ENCODE measurements around the gene CST3.
"Not testable (repeated sequence)": the region's sequence is repeated elsewhere in the genome, so short reads cannot be mapped to it uniquely, and the experiment has no call there.

The CST3 gene, protein sequence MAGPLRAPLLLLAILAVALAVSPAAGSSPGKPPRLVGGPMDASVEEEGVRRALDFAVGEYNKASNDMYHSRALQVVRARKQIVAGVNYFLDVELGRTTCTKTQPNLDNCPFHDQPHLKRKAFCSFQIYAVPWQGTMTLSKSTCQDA

DNA sequence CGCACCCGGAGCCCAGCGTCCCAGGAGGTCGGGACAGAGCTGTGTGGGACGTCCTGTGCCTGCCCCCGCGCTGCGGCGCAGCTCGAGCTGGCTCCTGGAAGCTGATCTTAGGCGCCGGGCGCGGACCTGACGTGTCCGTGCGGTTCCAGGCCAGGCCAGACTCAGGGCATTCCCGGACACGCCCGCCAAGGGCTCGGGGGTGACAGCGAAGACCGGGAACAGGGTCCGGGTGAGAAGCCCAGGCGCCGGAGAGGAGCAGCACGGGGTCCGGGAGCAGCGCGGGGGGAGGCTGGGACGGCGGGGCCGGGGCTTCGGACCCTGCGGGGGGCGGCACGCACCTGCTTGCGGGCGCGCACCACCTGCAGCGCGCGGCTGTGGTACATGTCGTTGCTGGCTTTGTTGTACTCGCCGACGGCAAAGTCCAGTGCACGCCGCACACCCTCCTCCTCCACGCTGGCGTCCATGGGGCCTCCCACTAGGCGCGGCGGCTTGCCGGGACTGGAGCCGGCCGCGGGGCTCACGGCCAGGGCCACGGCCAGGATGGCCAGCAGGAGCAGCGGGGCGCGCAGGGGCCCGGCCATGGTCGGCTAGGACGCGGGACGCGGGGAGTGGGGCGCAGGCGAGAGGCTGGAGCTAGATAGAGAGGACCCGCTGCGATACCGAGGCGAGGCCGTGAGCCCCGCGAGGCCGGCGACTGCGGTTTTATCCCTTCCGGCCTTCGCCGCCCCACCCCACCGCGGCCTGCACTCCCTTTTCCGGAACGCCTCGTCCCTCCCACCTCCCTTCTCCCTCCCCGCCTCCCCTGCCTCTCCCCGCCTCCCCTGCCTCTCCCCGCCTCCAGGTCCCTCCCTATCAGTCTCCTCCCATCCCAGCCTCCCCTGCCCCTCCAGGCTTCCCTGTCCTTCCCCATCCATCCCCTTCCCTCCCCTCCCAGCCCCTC lies at the start of gene CST3:
Gene CST3, minus strand, starts transcription at position 674 of the 940 bp plus-strand sequence. Its CDS starts 93 bp downstream, at position 581.
- Histone ChIP-seq H3K9ac (ENCODE audit: low read length) (peak within 1 kb of the TSS; percentile 90), H3K4me3 (ENCODE audit: low read length) (peak within 1 kb of the TSS; percentile 45), H3K9me3 (ENCODE audit: control insufficient read depth, low read length) (no peaks in the 10 kb centered on the region), H3K27me3 (ENCODE audit: control insufficient read depth, insufficient read depth, low read length) (no peaks in the 10 kb centered on the region), H3K36me3 (ENCODE audit: control insufficient read depth, insufficient read depth, low read length) (peaks cover 17% of the 10 kb centered on the region), H3K4me1 (ENCODE audit: control insufficient read depth, insufficient read depth, low read length) (peaks cover 34% of the 10 kb centered on the region)

DNA sequence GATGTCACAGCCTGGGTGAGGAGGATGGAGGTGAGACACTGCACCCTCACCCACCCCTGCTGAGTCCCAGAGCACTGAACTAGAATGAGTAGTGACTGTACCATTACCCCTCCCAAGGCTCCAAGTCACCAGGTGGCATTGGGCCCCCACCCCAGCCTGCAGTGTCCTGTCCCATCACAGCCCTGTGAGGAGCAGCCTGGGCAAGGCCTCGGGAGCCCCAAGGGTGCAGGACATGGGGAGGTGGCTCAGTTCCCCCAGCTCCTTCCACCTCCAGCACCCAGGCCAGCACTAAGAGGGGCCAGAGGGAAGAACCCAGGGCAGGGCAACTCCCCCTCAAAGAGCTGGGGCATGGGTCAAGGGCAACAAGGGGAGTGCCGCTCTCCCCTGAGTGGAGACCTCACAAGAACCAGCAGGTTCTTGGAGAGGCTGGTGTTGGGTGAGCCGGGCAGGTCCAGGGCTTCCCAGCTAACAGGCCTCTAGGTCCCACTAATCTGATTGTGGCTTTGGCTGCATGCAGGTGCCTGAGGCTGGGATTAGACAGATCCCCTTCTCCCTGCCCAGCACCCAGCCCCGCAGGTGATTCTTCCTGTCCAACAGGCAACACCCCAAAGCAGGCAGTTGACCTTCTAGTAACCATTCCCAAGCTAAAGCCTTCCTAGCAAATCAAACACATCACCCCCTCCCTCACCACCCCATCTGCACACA lies 48.4 kb upstream of the CST3 start:
- Histone ChIP-seq H3K36me3 (ENCODE audit: control insufficient read depth, insufficient read depth, low read length) (no peaks in the 10 kb centered on the region), H3K27me3 (ENCODE audit: control insufficient read depth, insufficient read depth, low read length) (no peaks in the 10 kb centered on the region), H3K4me3 (ENCODE audit: low read length) (no peak overlapping the region), H3K4me1 (ENCODE audit: control insufficient read depth, insufficient read depth, low read length) (no peaks in the 10 kb centered on the region), H3K9me3 (ENCODE audit: control insufficient read depth, low read length) (no peaks in the 10 kb centered on the region), H3K9ac (ENCODE audit: low read length) (no peak overlapping the region)

DNA sequence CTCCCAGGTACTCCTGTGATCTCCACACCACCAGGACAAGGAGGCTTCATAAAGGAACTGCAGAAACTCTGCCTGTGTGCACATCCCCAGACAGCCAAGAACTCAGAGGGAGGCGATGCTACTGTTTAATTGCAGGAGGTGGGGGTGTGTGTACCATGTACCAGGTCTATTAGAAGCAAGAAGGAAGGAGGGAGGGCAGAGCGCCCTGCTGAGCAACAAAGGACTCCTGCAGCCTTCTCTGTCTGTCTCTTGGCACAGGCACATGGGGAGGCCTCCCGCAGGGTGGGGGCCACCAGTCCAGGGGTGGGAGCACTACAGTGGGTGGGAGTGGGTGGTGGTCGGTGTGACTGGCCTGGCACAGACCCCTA lies 47.8 kb upstream of the CST3 start:
- not testable (repeated sequence) for H3K9me3 ChIP-seq (ENCODE audit: control insufficient read depth, low read length); H3K4me3 ChIP-seq (ENCODE audit: low read length); H3K4me1 ChIP-seq (ENCODE audit: control insufficient read depth, insufficient read depth, low read length); H3K27me3 ChIP-seq (ENCODE audit: control insufficient read depth, insufficient read depth, low read length); H3K36me3 ChIP-seq (ENCODE audit: control insufficient read depth, insufficient read depth, low read length); H3K9ac ChIP-seq (ENCODE audit: low read length)

DNA sequence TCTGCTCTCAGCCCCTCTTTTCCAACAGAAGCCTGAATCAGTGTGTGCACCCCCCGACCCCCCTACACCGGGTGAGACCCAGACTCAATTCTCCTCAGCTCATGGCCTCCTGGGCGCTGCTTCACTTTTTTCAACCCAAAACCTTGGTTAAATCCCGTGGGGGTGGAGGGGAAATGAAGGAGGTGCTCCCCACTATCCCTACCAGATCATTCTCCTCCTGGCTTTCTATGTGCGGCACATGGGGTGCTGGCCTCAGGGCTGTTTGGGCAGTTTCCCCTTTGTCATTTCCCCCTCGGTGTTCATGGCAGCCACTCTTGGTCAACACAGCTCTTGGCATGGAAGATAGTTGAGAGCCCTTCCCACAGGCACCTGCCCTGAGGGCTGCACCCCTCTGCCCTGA lies 46.5 kb upstream of the CST3 start:
- no peak overlapping the region for H3K9ac ChIP-seq (ENCODE audit: low read length)
- no peaks in the 10 kb centered on the region for H3K9me3 ChIP-seq (ENCODE audit: control insufficient read depth, low read length)
- no peaks in the 10 kb centered on the region for H3K27me3 ChIP-seq (ENCODE audit: control insufficient read depth, insufficient read depth, low read length)
- H3K36me3 ChIP-seq (ENCODE audit: control insufficient read depth, insufficient read depth, low read length) = no peaks in the 10 kb centered on the region
- no peaks in the 10 kb centered on the region for H3K4me1 ChIP-seq (ENCODE audit: control insufficient read depth, insufficient read depth, low read length)
- H3K4me3 ChIP-seq (ENCODE audit: low read length) = no peak overlapping the region

DNA sequence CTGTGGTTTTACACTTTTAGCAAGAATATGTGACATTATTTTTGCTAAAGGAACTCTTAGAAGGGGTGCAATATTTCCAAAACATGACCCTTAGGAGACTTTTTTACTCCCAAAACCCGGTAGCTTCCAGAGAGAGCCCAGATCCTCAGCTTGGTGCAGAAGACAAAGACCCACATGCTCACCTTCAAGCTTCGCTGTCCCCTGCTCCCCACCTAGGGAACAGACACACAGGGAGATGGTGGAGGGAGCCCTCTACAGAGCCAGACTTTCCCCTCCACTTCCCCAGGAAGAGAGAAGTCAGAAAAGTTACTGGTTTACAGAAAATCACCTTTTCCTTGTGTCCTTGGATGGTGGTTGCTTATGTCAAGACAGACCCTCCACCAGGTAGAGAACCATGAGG lies 46.1 kb upstream of the CST3 start:
- Histone ChIP-seq H3K4me1 (ENCODE audit: control insufficient read depth, insufficient read depth, low read length) (no peaks in the 10 kb centered on the region), H3K4me3 (ENCODE audit: low read length) (no peak overlapping the region), H3K27me3 (ENCODE audit: control insufficient read depth, insufficient read depth, low read length) (no peaks in the 10 kb centered on the region), H3K9ac (ENCODE audit: low read length) (no peak overlapping the region), H3K9me3 (ENCODE audit: control insufficient read depth, low read length) (no peaks in the 10 kb centered on the region), H3K36me3 (ENCODE audit: control insufficient read depth, insufficient read depth, low read length) (no peaks in the 10 kb centered on the region)

DNA sequence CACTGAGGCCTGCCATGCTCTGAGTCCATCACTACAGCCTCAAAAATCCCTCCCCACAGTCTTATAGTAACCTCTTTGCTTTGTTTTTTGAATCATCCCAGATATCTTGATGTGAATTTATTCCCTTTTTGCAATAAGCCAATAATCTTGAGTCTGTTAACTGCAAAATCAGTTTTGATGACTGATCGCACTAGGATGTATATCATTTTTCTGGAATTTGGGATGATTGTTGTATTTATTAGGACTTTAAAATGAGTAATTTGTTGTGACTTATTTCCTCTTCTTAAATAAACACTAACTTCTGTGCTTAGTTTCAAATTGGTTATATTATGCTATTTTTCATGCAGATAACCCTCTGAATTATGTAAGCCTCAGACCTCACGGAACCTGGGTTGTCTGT lies 45.5 kb upstream of the CST3 start:
- Histone ChIP-seq H3K9me3 (ENCODE audit: control insufficient read depth, low read length) (no peaks in the 10 kb centered on the region), H3K4me1 (ENCODE audit: control insufficient read depth, insufficient read depth, low read length) (no peaks in the 10 kb centered on the region), H3K9ac (ENCODE audit: low read length) (no peak overlapping the region), H3K4me3 (ENCODE audit: low read length) (no peak overlapping the region), H3K36me3 (ENCODE audit: control insufficient read depth, insufficient read depth, low read length) (no peaks in the 10 kb centered on the region), H3K27me3 (ENCODE audit: control insufficient read depth, insufficient read depth, low read length) (no peaks in the 10 kb centered on the region)

DNA sequence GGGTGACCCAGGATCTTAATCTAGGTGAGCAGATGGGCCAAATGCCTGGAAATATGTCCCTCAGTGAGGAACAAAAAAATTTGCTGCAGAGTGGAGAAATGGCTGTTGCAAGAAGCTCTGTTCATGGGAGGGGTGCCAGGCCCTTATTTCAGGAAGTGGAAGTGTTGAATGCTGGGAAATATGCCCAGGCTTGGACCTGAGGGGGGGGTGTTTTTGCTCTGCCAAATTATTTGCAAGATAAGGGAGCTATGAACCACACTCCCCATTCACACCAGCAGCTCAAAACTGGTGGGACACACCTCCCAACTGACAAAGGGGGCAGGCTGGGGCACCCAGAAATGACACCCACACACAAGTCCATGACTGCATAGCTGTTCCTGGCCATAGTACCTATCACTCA lies 42.4 kb upstream of the CST3 start:
- no peaks in the 10 kb centered on the region for H3K36me3 ChIP-seq (ENCODE audit: control insufficient read depth, insufficient read depth, low read length)
- H3K4me1 ChIP-seq (ENCODE audit: control insufficient read depth, insufficient read depth, low read length) = no peaks in the 10 kb centered on the region
- no peak overlapping the region for H3K9ac ChIP-seq (ENCODE audit: low read length)
- H3K9me3 ChIP-seq (ENCODE audit: control insufficient read depth, low read length) = no peaks in the 10 kb centered on the region
- H3K4me3 ChIP-seq (ENCODE audit: low read length) = no peak overlapping the region
- no peaks in the 10 kb centered on the region for H3K27me3 ChIP-seq (ENCODE audit: control insufficient read depth, insufficient read depth, low read length)

DNA sequence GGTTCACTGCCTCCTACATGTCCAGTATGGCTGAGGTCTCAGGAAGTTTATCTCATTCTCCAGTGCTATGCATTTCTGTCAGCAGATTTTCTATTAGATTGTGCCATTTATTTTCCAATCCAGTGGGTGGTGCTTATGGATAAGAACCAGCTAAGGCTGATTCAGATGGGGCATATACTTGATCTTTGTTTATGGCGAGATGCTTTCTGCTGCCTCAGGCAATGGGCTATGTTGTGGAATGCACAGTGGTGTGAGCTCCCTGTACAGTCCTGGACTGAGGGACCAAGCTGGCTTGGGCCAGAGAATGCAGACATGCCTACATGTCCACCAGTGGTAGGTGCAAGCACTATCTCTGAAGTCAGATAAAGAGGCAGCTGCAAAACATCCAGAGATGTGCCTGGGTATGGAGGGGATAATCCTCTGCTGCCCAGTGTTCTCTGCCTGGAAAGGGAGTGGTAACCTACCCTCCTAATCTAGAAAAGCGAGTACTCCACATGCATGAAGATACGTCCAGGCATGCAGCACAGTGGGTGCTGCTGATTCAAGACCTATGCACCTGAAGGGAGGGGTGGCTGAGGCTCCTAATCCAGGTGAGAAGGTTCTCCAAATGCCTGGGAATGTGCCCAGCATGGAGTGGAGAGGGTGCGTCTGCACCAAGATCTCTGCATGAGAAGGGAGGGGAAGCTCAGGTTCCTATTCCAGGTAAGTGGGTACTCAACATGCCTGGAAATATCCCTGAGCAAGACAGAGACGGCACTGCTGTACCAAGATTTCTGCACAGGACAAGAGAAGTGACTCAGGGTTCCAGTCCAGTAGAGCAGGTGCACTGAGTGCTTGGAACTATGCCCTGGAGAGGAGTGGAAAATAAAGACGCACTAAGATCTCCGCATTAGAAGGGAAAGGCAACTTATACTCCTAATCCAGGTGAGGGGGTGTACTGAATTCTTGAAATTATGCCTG lies 41.7 kb upstream of the CST3 start:
- Histone ChIP-seq H3K4me1 (ENCODE audit: control insufficient read depth, insufficient read depth, low read length) (no peaks in the 10 kb centered on the region), H3K9ac (ENCODE audit: low read length) (no peak overlapping the region), H3K36me3 (ENCODE audit: control insufficient read depth, insufficient read depth, low read length) (no peaks in the 10 kb centered on the region), H3K27me3 (ENCODE audit: control insufficient read depth, insufficient read depth, low read length) (no peaks in the 10 kb centered on the region), H3K9me3 (ENCODE audit: control insufficient read depth, low read length) (no peaks in the 10 kb centered on the region), H3K4me3 (ENCODE audit: low read length) (no peak overlapping the region)

DNA sequence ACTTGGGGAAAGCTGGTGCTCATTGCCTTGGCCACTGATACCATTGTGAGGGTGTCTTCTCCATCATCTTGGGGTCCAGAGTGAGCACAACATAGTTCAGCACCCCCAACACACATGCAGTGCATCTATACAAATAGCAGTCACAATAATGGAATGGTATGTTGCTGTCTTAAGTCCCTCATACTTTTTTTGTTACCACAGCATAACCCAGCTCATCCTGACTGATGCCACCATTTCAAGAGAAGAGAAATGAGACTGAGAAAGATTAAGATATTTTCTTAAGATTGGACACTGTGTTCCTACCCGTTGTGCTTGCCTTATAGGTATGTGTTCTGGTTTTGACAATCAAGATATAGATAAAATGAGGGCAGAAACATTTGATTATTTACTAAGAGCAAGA lies 35.5 kb upstream of the CST3 start:
- Histone ChIP-seq H3K27me3 (ENCODE audit: control insufficient read depth, insufficient read depth, low read length) (no peaks in the 10 kb centered on the region), H3K9ac (ENCODE audit: low read length) (no peak overlapping the region), H3K4me1 (ENCODE audit: control insufficient read depth, insufficient read depth, low read length) (no peaks in the 10 kb centered on the region), H3K9me3 (ENCODE audit: control insufficient read depth, low read length) (no peaks in the 10 kb centered on the region), H3K4me3 (ENCODE audit: low read length) (no peak overlapping the region), H3K36me3 (ENCODE audit: control insufficient read depth, insufficient read depth, low read length) (no peaks in the 10 kb centered on the region)

DNA sequence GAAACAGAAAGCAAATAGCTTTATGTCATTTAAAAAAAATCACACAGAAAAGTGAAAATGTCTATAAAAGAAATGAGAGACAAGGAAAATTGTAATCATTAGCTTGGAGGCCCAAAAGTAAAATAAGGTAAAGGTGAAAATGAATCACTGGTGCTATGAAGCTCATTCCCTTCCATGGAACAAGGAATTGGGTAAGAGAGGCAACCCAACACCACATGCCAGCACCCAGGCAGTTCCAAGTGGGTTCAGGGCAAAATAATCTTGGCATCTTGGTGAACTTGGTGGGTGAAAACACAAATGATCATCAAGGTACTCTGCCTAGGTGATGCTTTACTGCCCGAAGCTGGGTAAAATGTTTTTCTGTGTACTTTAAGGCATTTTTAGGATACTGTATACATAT lies 34.4 kb upstream of the CST3 start:
- no peaks in the 10 kb centered on the region for H3K36me3 ChIP-seq (ENCODE audit: control insufficient read depth, insufficient read depth, low read length)
- H3K9ac ChIP-seq (ENCODE audit: low read length) = no peak overlapping the region
- no peaks in the 10 kb centered on the region for H3K27me3 ChIP-seq (ENCODE audit: control insufficient read depth, insufficient read depth, low read length)
- no peaks in the 10 kb centered on the region for H3K4me1 ChIP-seq (ENCODE audit: control insufficient read depth, insufficient read depth, low read length)
- H3K4me3 ChIP-seq (ENCODE audit: low read length) = no peak overlapping the region
- H3K9me3 ChIP-seq (ENCODE audit: control insufficient read depth, low read length) = no peaks in the 10 kb centered on the region

DNA sequence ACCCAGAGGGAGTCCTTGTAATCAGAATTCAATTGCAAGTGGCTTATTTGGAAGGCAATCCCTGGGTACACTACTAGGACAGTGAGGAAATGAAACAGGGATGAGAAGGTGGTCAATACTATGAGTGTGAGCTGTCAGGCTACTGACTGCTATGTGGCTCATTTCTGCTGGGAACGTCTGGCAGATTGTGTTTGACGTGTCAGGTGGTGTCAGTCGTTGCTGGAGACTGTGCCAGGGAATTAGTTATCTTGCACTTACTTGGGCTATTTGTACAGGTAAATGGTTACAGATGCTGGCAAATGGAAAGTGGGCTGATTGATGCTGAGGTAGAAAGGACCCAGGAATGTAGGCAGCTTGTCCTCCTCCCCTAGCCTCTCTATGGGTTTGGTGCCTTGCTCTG lies 33.7 kb upstream of the CST3 start:
- H3K27me3 ChIP-seq (ENCODE audit: control insufficient read depth, insufficient read depth, low read length) = no peaks in the 10 kb centered on the region
- H3K36me3 ChIP-seq (ENCODE audit: control insufficient read depth, insufficient read depth, low read length) = no peaks in the 10 kb centered on the region
- H3K9me3 ChIP-seq (ENCODE audit: control insufficient read depth, low read length) = no peaks in the 10 kb centered on the region
- no peak overlapping the region for H3K9ac ChIP-seq (ENCODE audit: low read length)
- no peak overlapping the region for H3K4me3 ChIP-seq (ENCODE audit: low read length)
- no peaks in the 10 kb centered on the region for H3K4me1 ChIP-seq (ENCODE audit: control insufficient read depth, insufficient read depth, low read length)
